Stimulated activated CD4-positive, alpha-beta T cell treated with anti-CD3 and anti-CD28 coated beads, Interleukin-4, amount 100 ng/mL, for 24 hours (primary cell): ENCODE measurements around the gene GTPBP3.
"Not testable (repeated sequence)": the region's sequence is repeated elsewhere in the genome, so short reads cannot be mapped to it uniquely, and the experiment has no call there.

ENCODE experiments used
- DNase-seq: peaks from one replicate; pipeline ENCODE4 v3.0.0-alpha.2; 2020

Gene GTPBP3

DNA sequence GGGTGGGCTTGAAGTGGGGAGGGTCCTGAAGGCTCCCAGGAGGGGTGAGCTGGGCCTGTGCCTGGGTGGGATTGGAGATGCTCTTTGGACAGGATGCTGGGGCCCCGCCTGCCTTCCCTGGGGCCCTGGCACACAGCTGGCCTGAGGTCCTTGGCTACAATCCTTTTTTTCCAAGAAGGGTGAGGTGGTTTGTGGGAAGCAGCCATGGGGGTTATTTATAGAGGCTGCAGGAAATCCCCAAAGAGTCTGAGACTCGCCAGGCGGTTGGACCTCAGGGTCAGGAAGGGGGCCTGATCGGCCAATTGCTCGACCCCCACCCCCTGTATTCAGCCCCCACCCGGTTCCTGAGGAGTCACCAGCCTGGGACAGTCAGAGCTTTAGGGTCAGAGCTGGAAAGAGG is 10.0 kb downstream of the GTPBP3 start:
- DNase-seq: no peak

DNA sequence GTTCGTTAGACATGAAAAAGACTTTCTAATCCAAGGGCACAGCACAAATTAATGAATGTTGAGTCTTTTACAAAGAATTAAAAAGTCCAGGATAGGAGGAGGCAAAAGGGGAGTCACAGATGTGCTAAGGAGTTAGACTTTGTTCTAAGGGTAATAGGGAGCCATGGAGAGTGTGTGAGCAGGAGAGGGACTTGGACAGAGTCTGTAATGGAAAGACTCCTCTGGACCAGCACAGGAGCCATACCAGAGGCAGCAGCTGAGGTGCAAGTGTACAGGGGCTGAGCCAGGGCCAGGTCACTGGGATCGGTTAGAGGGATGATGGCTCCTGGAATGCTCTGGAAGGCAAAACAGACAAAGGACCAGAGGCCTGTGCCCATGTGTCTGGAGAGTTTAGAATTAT is 10.5 kb downstream of the GTPBP3 start:
- DNase-seq: no peak

DNA sequence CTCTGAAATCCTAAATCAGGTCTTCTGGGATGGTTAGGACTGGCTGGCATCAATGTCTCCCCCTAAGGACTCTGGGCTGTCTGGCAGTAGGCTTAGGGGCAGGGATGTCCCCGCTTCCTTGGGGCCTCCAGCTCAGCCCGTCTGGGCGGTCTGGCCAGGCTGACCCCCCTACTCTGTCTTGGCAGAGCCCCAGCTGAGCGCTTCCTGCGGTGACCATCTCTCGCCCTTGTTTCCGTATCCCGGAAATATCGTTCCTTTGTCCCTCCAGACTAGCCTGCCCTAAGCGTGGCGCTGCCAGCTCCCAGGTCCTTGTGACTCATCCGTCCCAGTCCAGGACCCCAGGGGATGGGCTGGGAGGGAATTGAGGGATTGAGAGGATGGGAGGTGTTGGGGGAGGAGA is 11.3 kb downstream of the GTPBP3 start:
- no peak for DNase-seq

DNA sequence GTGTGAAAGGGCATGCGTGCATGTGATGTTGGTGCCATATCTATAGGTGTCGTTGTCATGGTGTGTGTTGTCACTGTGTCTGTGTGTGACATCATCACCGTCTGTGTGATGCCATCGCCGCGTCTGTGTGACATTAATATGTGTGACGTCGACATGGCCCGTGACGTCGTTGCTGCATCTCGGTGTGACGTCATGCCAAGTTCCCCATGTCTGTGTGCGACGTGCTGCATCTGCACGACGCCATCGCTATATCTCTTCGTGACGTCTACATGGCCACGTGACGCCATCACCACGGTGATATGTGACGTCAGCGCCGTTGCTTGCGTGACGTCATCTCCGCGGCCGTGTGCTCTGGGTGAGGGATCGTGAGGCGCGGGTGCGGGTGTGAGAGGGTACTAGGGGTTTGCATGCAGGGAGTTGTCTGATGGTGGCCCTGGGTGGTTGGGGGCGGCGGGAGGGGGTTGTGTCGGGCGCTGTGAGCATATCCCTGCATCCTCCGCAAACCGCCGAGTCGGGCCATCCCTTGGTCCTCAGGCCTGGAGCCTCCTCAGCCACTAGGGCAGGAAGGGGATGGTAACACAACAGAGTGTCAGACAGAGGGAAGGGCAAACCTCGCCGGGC is 14.6 kb downstream of the GTPBP3 start:
- DNase-seq: no peak

DNA sequence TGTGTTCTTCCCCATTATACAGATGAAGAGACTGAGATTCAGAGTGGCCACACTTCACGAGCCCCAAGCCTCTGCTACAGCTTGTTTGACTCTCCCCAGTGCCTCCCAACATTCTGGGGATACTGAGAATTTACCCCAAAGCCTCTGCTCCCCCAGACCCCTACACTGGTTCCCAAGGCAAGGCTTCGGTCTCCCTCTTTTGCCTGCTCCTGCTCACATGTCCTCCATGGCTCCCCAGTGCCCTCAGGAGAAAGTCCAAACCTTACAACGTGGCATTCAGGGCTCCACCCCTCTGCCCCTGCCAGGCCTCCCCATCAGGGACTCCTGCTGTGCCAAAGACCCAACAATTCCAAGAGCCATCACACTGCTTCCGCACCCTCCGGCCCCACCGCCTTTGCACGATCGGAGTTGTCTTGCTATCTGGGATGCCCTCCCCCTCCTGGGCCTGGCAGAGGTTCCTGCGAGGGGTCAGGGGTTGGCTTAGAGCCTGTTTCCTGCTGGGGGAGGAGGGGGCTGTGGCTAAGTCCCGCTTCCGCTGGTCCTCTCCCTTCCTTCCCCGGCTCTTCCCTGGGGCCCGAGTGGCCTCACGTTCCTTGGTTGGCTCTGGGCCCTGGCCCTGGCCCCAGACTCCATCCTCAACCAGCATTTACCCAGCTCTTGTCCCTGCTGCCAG is 15.4 kb downstream of the GTPBP3 start:
- DNase-seq: no peak

DNA sequence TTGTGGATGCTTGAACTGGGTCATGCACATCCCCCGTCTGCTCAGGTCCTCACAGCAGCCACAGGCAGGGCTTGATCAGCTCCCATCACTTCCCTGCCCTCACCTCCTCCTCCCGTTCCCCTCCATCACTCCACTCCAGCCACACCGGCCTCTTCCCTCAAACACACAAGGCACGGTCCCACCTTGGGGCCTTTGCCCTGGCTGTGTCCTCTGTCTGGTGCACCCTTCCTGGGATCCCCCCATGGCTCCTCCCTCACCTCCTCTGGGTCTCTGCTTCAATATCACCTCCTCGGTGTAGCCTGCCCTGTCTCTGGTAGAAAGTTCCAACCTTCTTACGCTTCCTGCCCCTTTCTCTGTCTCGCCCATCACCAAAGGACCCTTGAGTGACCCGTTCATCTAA is 16.0 kb downstream of the GTPBP3 start:
- no peak for DNase-seq

DNA sequence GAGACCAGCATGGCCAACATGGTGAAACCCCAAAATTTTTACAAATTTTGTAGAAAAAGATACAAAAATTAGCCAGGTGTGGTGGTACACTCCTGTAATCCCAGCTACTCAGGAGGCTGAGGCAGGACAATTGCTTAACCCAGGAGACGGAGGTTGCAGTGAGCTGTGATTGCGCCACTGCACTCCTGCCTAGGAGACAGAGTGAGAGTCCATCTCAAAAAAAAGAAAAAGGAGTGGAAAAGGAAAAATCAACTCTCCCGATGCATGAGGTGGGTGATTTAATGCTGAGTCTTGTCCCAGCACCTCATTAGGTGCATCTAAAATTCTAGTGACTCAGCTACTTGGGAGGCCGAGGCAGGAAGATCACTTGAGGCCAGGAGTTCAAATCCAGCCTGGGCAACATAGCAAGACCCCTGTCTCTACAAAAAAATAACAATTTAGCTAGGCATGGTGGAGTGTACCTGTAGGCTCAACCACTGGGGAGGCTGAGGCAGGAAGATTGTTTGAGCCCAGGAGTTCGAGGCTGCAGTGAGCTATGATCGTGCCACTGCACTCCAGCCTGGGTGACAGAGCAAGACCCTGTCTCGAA is 19.8 kb downstream of the GTPBP3 start:
- no peak for DNase-seq

DNA sequence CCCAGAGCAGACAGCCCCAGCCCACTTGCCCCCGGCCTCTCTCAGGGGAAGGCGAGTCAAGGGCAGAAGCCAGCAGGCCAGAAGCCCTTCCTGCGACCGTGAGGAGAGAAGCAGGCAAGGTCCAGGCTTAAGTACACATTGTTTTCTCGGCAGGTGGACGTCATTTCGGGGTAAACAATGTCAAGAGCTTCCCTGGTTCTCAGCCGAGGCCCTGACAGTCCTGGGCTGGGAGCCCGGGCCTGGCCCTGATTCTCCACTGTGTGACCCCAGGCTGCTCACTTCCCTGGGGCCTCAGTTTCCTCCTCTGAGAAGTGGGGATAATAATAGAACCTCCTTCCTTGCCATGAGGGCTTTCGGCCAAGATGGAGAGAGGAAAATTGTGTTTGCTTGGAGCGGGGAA is 20.4 kb downstream of the GTPBP3 start:
- DNase-seq: no peak

DNA sequence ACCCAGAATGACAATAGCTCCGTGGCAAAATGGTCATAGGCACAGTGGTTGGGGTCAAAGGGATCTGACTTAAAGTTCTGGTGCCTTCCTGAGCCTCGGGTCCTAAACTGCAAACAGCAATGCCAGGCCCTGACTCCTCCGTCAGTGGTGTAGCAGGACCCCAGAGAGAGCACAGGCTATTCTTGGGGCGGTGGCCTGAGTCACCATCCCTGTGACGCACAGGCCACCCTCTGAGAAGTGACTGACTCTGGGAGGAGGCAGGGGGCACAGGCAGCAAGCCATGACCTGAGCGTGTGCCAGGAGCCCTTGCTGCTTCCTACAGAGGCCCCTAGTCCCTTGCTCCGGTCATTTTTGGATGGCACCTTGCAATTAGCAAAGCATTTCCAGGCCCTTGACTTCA is 21.0 kb downstream of the GTPBP3 start:
- DNase-seq: no peak

DNA sequence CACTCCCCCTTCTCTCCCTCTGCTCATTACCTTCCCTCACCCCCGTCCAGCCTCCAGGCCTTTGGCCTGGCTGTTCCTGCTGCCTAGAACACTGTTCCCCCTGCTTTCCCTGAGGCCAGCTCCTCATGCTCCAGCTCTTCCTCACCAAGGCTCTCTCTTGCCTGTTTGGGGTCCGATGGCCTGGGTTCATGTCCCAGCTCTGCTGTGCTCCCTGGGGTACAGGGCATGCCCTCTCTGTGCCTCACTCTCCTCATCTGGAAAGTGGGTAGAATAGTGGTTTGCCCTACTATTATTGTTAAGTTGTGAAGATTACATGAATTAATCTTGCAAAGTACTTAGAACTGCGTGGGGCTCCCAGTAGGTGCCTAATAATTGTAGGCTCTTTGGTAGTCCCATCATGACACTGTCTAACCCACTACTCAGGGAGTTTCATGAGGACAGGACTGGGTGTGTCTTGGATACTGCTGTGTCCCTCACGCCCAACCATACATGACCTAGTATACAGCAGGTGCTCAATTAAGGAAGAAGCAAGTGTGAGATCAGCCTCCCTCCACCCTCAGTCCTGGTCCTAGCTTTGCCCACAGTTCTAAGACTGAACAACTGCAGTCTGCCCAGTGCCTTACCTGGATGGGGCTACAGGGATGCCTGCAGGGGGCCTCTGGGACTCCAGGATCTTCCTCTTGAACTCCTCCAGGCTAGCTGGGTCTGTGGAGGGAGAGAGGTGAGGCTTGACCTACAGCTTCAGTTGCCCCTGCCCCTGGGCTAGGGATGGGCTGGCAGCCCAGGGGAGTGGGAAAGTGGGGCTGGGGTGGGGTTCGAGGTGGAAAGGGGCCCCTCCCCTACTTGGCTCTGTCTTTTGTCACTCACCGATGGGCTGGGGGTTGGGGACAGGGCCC is 22.8 kb downstream of the GTPBP3 start:
- no peak for DNase-seq

DNA sequence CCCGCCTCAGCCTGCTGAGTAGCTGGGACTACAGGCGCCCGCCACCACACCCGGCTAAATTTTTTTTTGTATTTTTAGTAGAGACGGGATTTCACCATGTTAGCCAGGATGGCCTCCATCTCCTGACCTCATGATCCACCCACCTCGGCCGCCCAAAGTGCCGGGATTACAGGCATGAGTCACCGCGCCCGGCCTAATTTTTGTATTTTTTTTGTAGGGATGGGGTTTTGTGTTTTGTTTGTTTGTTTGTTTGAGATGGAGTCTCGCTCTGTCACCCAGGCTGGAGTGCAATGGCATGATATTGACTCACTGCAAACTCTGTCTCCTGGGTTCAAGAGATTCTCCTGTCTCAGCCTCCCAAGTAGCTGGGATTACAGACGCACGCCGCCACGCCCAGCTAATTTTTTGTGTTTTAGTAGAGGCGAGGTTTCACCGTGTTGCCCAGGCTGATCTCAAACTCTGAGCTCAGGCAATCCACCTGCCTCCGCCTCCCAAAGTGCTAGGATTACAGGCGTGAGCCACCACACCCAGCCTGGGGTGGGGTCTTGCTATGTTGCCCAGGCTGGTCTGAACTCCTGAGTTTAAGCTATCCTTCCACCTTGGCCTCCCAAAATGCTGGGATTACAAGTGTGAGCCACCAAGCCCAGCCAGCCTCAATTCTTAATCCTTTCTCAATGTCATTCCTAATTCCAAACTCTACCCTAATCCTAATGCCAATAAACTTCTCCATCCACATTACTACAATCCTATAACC is 26.7 kb downstream of the GTPBP3 start:
- DNase-seq: not testable (repeated sequence)

DNA sequence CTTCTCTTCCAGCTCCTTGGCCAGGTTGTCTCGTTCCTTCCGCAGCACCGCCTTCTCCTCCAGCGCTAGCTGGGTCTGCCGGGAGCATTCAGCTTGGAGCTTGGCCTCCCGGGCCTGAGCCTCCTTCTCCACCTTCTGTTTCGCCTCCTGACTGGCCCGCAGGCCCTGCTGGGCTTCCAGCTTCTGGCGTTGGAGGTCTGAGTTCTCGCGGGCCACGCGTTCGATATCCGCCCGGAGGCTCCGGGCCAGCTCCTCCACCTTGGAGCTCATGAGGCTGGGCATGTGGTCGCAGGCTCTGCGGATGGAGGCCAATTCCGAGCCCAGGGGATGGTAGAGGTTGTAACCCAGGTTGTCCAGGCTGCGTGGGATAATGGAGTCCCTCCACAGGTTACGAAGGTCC is 28.0 kb downstream of the GTPBP3 start:
- DNase-seq: no peak

DNA sequence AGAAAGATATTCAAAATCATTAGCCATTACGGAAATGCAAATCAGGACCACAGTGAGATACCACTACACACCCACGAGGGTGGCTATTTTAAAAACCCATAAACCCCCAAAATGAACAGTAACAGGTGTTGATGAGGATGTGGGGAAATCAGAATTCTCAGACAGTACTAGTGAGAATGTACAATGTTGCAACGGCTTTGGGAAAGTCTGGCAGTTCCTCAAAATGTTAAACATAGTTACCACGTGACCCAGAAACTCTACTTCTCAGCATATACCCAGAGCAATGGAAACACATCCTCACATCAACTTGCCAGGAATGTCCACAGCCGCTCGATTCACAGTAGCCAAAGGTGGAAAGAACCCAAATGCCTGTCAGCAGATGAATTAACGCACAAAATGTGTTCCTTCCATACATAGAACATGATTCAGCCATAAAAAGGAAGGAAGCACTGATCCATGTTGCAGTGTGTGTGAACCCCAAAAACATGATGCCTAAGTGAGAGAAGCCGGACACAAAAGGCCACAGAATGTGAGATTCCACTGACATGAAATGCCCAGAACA is 32.8 kb downstream of the GTPBP3 start:
- no peak for DNase-seq

DNA sequence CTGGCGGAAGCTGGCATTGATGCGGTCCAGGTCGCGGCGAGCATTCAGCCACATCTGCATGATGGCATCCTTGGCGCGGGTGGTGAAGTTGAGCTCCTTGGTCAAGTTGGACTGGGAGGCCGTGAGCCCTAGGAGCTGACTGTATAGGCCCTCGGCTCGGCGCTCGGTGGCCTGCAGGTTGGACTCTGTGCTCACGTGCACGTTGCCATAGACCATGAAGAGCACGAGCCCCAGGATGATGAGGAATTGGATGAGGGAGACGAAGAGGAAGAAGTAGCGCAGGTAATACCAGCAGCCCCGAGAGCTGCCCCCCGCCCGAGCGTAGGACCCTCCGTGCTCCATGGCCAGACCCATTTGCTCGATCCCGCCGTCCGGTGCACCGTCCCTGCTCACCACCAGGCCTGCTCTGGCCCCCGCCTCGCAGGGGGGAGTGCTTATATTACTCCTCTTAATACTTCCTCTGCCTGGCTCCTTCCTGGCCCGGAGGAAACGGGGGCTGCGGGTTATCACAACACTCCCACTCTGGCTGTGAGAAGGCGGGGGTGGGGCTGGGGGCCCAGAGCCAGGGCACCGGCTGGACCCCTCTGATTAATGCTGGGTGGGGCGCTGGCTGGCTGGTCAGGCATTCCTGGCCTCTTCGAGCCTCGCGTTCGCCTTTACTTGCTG is 39.7 kb downstream of the GTPBP3 start, which contains the start of gene PLVAP:
Gene PLVAP (minus strand): TSS at position 408 of the 666 bp plus-strand sequence. CDS start 54 bp downstream, at position 354.
- no peak for DNase-seq

DNA sequence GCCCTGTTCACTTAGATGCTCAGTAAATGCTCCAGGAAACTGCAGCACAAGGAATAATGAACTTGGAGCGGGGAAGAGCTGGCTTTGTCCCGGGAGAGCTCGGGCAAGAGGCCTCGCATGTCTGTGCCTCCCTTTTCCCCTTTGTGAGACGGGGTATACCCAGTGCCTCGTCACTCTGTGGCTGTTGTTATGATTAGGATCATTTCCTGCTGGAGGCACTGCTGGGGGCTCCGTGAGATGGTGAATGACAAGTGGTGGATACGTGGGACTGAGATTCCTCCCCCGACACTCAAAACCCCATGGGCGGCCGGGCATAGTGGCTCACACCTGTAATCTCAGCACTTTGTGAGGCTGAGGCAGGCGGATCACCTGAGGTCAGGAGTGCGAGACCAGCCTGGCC is 40.9 kb downstream of the GTPBP3 start:
- no peak for DNase-seq

DNA sequence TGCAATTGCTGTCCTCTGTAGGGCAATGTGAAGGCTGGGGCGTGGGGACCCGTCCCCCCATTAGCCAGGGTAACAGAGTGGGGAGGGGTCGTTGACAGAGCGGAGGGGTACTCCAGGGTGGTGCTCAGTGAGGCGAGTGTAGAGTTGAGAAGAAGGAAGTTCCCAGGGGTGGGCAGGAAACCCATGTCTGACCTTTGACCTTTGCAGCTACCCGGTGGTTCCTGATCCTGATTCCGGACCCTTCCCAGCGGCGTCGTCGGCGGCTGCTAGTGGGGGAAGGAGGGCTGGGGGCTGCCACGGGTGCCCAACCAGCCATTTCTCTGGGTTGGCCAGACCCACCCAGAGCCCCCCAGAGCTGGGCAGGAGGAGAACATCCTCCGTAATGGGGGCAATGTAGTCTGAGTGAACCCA is 41.9 kb downstream of the GTPBP3 start:
- DNase-seq: no peak

DNA sequence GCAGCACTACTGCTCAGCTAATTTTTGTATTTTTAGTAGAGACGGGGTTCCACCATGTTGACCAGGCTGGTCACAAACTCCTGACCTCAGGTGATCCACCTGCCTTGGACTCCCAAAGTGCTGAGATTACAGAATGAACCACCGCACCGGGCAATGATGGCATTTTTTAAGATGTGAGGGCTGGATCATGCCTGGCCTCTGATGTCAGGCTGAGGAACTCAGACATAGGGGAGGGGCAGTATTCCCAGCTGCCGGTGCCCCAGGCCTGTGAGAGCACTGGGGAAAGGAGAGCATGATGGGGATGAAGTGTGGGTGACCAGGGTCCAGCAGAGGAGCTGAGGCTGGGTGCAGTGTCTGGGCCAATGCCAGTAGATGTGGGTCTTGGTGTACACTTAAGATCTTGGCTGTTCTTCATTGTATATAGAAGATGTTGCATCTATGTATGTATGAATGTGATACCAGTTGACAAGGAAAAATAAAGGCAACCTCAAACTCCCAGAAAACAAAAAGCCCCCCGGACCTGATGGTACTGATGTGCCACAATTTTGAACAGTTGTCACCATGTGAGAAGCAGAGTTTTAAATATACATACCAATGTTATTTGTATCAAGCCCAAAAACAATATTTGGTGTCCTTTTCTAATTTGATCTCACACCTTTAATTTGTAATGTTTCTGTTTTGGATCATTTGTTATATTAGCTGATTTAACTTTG is 43.2 kb downstream of the GTPBP3 start:
- DNase-seq: no peak

DNA sequence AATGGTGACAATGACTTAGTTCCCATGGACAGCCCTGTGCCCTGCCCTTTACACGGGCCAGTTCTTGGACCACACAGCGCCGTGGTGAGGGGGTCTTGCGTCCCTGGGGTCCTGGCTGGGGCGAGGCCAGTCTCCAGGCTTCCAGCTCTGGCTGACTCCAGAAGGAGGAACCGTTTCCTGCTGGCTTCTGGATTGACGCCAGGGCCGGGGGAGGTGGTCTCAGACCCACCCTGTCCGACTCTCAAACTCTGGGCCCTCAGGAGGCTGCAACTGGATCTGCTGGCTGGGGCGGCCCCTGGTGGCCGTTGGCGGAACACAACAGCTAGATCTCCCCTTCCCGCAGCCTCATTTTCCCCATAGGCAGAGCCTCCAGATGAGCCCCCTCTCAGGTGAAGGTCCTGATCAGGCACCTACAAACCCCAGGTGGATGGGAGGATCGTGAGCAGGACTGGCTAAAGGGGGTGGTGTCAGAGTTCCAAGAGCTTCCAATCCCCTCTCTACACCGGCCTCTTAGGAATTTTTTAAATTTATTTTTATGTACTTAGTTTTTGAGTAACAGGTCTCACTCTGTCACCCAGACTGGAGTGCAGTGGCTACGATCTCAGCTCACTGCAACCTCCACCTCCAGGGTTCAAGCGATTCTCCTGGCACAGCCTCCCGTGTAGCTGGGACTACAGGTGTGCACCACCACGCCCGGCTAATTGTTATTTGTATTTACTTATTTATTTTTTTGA is 48.7 kb downstream of the GTPBP3 start:
- peak; percentile 68 for DNase-seq

DNA sequence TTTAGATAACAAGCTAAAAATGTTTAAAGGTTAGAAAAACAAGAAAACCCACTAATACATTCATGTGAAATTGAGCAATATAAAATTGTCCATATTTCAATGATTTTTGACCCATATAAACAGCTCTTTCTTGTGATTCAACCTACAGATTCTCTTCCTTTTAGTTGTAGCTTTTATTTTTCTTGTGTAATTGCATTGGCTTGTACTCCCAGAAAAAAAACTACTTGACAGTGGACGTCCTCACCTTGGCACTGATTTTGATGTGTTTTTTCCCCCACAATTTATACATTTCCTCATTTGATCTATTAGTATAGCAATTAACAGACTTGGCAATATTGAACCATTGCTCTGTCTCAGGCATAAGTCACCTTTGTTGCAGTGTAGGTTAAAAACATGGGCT is 51.9 kb downstream of the GTPBP3 start:
- DNase-seq: no peak

DNA sequence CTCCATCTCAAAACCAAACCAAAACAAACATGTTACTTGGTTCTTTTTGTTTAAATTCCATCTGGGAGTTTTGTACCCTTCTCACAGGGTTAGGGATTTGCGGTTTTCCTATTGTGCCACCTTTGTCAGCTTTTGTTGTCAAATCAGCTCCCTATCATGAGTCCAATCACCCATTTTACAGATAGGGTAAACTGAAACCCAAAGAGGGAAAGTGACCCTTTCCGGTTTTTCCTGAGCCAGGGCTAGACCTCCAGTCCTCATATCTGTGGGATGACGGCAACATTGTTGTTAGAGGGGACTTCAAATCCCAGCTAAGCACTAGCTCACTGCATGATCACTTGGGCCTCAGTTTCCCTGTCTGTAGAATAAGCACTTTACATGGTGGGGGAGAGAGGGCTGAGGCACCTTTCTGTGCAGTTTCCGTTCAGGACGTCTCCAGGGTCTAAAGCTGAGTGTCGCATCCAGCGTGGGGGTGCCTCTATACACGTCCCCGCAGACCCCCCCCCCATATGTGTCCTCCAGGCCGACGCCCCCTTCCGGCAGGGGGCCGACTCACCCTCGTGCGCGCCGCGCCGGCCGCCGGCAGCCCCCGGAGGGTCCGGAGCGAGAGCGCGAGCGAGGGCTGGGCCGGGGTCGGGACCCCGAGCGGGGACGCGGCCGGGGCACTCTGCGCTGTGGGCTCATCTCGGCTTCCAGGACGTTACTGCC is 52.8 kb downstream of the GTPBP3 start:
- DNase-seq: no peak
